GM18520 (cell line): Measurements from ENCODE around the gene UIMC1.

Experiments used
- ATAC-seq: cut with Tn5 transposase; IDR thresholded peaks from one replicate; pipeline ENCODE4 v1.9.1; 2021; ENCODE audit not compliant: unreplicated experiment

UIMC1 gene

DNA sequence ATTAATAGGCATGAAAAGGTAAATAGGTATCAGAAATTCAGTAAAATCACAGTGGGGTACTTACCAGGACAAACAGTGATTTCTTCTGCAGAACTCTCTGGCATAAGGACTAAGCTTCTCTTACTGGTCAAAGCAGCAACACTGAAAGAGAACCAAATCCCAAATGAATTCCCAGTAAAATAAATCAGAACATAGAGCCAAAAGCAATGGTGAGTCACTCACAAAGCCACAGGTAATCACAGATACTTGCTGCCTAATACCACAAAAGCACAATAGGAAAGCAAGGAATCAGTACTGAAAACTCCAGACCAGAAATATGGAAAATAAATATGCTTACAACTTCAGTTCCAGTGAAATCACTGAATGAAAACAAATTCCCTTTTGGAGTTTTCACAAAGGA lies 50.7 kb downstream of the UIMC1 start:
- no peak for ATAC-seq

- ATAC-seq = no peak
Observed at GRCh38 chr5:176954050-176954449, 52.5 kb downstream of the UIMC1 start.

DNA sequence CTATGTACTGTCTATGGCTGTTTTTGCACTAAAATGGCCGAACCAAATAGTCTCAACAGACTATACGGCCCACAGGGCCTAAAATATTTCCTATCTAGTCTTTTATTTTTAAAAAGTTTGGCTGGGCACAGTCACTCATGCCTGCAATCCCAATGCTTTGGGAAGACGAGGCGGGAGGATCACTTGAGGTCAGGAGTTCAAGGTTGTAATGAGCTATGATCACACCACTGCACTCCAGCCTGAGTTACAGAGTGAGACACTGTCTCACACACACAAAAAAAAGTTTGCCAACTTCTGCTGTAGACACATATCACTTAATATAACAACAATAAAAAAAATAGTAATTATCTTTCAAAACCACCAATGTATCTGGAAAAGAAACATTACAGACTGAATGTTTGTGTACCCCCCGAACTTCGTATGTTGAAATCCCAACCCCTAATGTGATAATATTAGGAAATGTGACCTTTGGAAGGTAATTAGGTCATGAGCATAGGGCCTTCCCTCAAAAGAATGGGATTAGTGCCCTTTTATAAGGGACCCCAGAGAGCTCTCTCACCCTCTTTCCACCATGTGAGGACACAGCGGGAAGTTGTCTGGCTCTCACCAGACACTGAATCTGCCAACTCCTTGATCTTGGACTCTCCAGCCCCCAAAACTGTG lies 53.9 kb downstream of the UIMC1 start:
- ATAC-seq = no peak

- no peak for ATAC-seq
Observed at GRCh38 chr5:176948458-176948857, 58.1 kb downstream of the UIMC1 start.

GRCh38 chr5:176947847-176948246 lies 58.7 kb downstream of the UIMC1 start:
- no peak for ATAC-seq

- no peak for ATAC-seq
Observed at GRCh38 chr5:176944268-176944667, 62.3 kb downstream of the UIMC1 start.

DNA sequence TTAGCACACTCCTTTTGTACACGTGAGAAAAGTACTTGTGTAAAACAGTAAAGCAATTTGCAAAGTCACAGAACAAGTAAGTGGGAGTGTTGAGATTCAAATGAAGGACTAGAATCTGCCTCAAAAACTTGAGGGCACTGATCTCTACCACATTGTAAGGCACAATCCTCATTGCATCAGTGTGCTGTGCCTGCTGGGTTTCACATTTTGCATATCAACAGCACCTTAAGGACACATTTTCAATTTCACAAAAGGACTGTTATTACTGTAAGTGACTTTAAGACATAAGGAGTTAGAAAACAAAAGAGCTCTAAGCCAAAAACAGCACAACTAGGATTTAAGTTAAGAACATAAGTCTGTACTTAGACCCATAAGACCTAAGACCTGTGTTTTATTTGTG lies 62.8 kb downstream of the UIMC1 start:
- ATAC-seq = no peak

- no peak for ATAC-seq
Observed at GRCh38 chr5:176941951-176942350, 64.6 kb downstream of the UIMC1 start.

- no peak for ATAC-seq
Observed at GRCh38 chr5:176938472-176938871, 68.1 kb downstream of the UIMC1 start.

- ATAC-seq = no peak
Observed at GRCh38 chr5:176935017-176935416, 71.6 kb downstream of the UIMC1 start.

- ATAC-seq = no peak
Observed at GRCh38 chr5:176934309-176934930, 72.2 kb downstream of the UIMC1 start.

DNA sequence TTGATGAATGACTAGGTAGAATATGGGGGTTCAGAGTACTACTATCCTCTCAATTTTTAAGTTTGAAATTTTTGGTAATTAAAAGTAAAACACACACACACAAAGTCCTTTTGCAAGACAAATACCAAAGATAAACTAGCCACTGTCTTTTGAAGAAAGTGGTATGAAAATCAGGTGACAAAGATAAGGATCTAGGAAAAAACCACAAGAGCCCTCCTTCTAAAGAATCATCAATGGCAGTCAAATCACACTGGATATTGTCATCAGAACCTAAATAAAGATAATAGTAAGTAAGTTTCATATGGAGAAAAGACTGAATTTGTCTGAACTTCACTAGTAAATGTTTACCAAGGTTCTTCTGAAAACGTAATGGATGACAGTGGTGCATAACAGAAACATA lies 76.9 kb downstream of the UIMC1 start:
- no peak for ATAC-seq

DNA sequence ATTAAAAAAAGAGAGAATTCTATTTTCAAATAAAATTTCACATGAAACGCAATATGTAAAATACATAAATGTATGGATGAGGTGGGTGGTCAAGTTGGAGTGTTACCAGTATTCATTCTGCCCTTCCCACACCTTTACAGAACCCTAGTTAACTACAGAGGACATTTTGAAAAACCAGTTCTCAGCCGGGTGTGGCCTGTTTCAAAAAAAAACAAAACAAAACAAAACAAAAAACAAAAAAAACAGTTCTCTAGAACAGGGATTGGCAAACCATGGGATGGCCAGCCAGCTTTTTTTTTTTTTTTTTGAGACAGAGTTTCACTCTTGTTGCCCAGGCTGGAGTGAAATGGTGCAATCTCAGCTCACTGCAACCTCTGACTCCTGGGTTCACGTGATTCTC lies 79.0 kb downstream of the UIMC1 start:
- no peak for ATAC-seq

- ATAC-seq = no peak
Observed at GRCh38 chr5:176922817-176923216, 83.8 kb downstream of the UIMC1 start.

DNA sequence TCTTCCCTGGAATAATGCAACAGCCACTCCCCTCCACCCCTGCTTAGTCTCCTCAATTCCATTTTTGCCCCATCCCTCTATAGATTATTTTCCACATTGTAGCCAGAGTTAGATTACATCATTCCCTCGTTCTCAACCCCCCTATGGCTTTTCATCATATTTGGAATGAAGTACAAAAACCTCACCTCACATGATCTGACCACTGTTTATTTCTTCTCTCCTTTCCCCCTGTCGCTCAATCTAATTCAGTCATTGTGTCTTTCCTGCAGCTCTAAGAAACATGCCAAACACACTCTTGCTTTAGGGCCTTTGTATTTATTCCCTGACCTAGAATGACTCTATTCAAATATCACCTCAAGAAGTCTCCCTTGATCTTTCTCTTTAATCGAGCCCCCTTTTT lies 84.9 kb downstream of the UIMC1 start:
- ATAC-seq = no peak

GRCh38 chr5:176918613-176919012 lies 88.0 kb downstream of the UIMC1 start:
- no peak for ATAC-seq

- ATAC-seq = no peak
Observed at GRCh38 chr5:176916337-176916736, 90.2 kb downstream of the UIMC1 start.

DNA sequence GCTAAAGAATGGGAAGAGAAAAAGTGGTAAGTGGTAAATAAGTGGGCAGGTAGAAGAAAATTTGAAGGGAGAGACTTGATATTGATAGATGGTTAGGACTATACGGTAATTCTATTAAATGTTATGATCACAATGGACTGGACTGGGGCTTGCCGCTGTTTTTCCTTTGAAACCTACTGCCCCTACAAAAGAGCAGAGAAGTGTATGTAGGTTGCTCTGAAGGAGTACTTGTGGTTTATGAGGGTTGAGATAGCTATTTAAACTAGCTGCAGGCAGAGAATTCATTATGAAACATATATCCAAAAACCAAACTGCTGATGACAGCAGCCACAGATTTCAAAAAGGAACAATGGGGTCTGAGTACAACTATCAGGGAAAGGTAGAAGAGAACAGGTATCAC lies 90.7 kb downstream of the UIMC1 start:
- no peak for ATAC-seq

DNA sequence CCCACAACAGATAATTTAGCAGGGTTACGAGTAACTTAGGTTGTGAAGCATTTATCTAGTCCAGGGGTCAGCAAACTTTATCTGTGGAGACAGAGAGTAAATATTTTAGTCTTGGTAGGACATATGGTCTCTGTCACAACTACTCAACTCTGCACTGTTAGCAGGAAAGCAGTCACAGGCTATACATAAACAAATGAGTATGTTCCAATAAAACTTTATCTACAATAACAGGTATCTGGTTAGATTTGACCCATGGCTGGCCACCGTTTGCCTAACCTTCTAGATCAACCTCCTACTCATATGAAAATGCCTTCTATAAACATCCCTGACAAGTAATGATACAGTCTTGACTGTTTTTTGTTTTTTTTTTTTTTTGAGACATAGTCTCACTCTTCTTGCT lies 94.5 kb downstream of the UIMC1 start:
- no peak for ATAC-seq

GRCh38 chr5:176908675-176909368 lies 97.8 kb downstream of the UIMC1 start:
- no peak for ATAC-seq

- ATAC-seq = no peak
Observed at GRCh38 chr5:176906796-176907195, 99.8 kb downstream of the UIMC1 start.

GRCh38 chr5:176906126-176906525 lies 100.5 kb downstream of the UIMC1 start:
- ATAC-seq = no peak
